Mesothelial cell of epicardium (in vitro differentiated cells): ENCODE measurements around the gene DHRS1. TPM values are rescaled to one million over a fixed set of nuclear protein-coding genes. Genes with fewer than 3 reads are reported as not detected.

Experiments used
- DNase-seq, 2 experiments: peaks; one replicate each; pipeline ENCODE4 v3.0.0; 2021; ENCODE audit warnings: low spot score in 2 of 2; ENCODE audit not compliant: unreplicated experiment in 2 of 2
- H3K27ac Mint-ChIP-seq: 2 replicates; pipeline ENCODE4 v1.8.0; 2021; ENCODE audit warnings: mixed read lengths
- H3K27me3 Mint-ChIP-seq: 2 replicates; pipeline ENCODE4 v1.8.0; 2021; ENCODE audit warnings: low read depth, mixed read lengths
- H3K36me3 Mint-ChIP-seq: 2 replicates; pipeline ENCODE4 v1.8.0; 2021; ENCODE audit warnings: mixed read lengths
- H3K4me1 Mint-ChIP-seq: 2 replicates; pipeline ENCODE4 v1.8.0; 2021; ENCODE audit warnings: mixed read lengths
- H3K4me3 Mint-ChIP-seq: 2 replicates; pipeline ENCODE4 v1.8.0; 2021; ENCODE audit warnings: mild to moderate bottlenecking, moderate library complexity, mixed read lengths
- H3K9me3 Mint-ChIP-seq: 2 replicates; pipeline ENCODE4 v1.8.0; 2021; ENCODE audit warnings: mixed read lengths
- CTCF ChIP-seq: fragments of 200-600 bp; sonication (generic); IDR thresholded peaks from one replicate; pipeline ENCODE4 v1.5.0; 2021; ENCODE audit warnings: antibody characterized with exemption; ENCODE audit not compliant: unreplicated experiment
- total RNA-seq: library from RNA; stranded (reverse); gene quantifications from 3 replicates; pipeline ENCODE4 v1.2.1, GENCODE V29; 2021

The DHRS1 gene
- total RNA-seq, 1 donor from 2014 or later = 38.3 TPM

- Mint-ChIP-seq H3K27me3 (peaks cover 87% of the 10 kb centered on the region), H3K9me3 (no peaks in the 10 kb centered on the region), H3K27ac (no peak overlapping the region), H3K36me3 (no peaks in the 10 kb centered on the region), H3K4me1 (peaks cover 4% of the 10 kb centered on the region), H3K4me3 (no peak overlapping the region)
- no peak for DNase-seq
- TF ChIP-seq CTCF = no peak
Measured at GRCh38 chr14:24340606-24341005, 41.0 kb upstream of the DHRS1 start.

GRCh38 chr14:24339284-24340151 is 39.9 kb upstream of the DHRS1 start, which contains the start of gene RIPK3:
Gene RIPK3, minus strand, starts transcription at chr14:24339991. Its CDS starts 165 bp downstream, at chr14:24339826.
- H3K27me3 Mint-ChIP-seq = peaks cover 88% of the 10 kb centered on the region
- H3K9me3 Mint-ChIP-seq = no peaks in the 10 kb centered on the region
- H3K27ac Mint-ChIP-seq = no peak within 1 kb of the TSS
- no peaks in the 10 kb centered on the region for H3K36me3 Mint-ChIP-seq
- DNase-seq = no peak
- peak within 1 kb of the TSS; percentile 63 for H3K4me3 Mint-ChIP-seq
- H3K4me1 Mint-ChIP-seq = peaks cover 11% of the 10 kb centered on the region
- no peak for TF ChIP-seq CTCF

- Mint-ChIP-seq H3K27me3 (peaks cover 89% of the 10 kb centered on the region), H3K36me3 (no peaks in the 10 kb centered on the region), H3K4me1 (peaks cover 14% of the 10 kb centered on the region), H3K4me3 (peak overlapping the region; percentile 63), H3K27ac (no peak overlapping the region), H3K9me3 (no peaks in the 10 kb centered on the region)
- no peak for DNase-seq
- TF ChIP-seq CTCF = no peak
Measured at GRCh38 chr14:24338843-24339242, 39.3 kb upstream of the DHRS1 start.

- no peak for TF ChIP-seq CTCF
- H3K27me3 Mint-ChIP-seq = peaks cover 94% of the 10 kb centered on the region
- no peak overlapping the region for H3K4me3 Mint-ChIP-seq
- H3K27ac Mint-ChIP-seq = no peak overlapping the region
- DNase-seq = no peak
- no peaks in the 10 kb centered on the region for H3K36me3 Mint-ChIP-seq
- H3K4me1 Mint-ChIP-seq = peaks cover 16% of the 10 kb centered on the region
- H3K9me3 Mint-ChIP-seq = no peaks in the 10 kb centered on the region
Measured at GRCh38 chr14:24337824-24338175, 38.2 kb upstream of the DHRS1 start.

- Mint-ChIP-seq H3K27ac (no peak overlapping the region), H3K4me3 (no peak overlapping the region), H3K4me1 (peaks cover 20% of the 10 kb centered on the region), H3K9me3 (no peaks in the 10 kb centered on the region), H3K36me3 (no peaks in the 10 kb centered on the region), H3K27me3 (peaks cover 96% of the 10 kb centered on the region)
- no peak for TF ChIP-seq CTCF
- no peak for DNase-seq
Measured at GRCh38 chr14:24337144-24337823, 37.7 kb upstream of the DHRS1 start.
